Left ventricle myocardium inferior (tissue), 1 donor: Measurements from ENCODE around the gene CALML6. TPM values are rescaled to one million over a fixed set of nuclear protein-coding genes. Genes with fewer than 3 reads are reported as not detected.

ENCODE experiments used
- DNase-seq: peaks from one replicate; pipeline ENCODE4 v3.0.0-alpha.2; 2020
- H3K27ac ChIP-seq: fragments of 200-600 bp; replicated peaks from 2 replicates; pipeline ENCODE4 v1.8.0; 2021
- H3K27me3 ChIP-seq: fragments of 200-600 bp; 2 replicates; pipeline ENCODE4 v1.8.0; 2021; ENCODE audit warnings: low read depth
- H3K36me3 ChIP-seq: fragments of 200-600 bp; 2 replicates; pipeline ENCODE4 v1.8.0; 2021
- H3K4me1 ChIP-seq: fragments of 200-600 bp; 2 replicates; pipeline ENCODE4 v1.8.0; 2021
- H3K4me3 ChIP-seq: fragments of 200-600 bp; 2 replicates; pipeline ENCODE4 v1.8.0; 2021; ENCODE audit warnings: mild to moderate bottlenecking, moderate library complexity
- H3K9me3 ChIP-seq: fragments of 200-600 bp; replicated peaks from 2 replicates; pipeline ENCODE4 v1.8.0; 2021
- CTCF ChIP-seq: fragments of 200-600 bp; IDR thresholded peaks from 2 replicates; pipeline ENCODE4 v1.8.0; 2021; ENCODE audit warnings: antibody characterized with exemption, mild to moderate bottlenecking, borderline replicate concordance
- intact Hi-C: fragments of 100-400 bp; cut with micrococcal nuclease; formaldehyde crosslinking; loops from one replicate; pipeline ENCODE4 v1.11.0; 2022
- total RNA-seq: library from RNA; stranded (reverse); fragmentation: NEBNext Ultra II Directional; extraction: Animal tissue kit (Norgen Biotek cat#: 25700); gene quantifications from one replicate; pipeline ENCODE4 v1.2.1, GENCODE V29; 2021
- donor health status: DM: no; HTN: yes; CAD: no; lungs with severe emphysema.

Gene CALML6
- total RNA-seq, 1 donor from 2014 or later, result not detected

GRCh38 chr1:1903224-1903623 is 11.8 kb upstream of the CALML6 start:
- no peaks in the 10 kb centered on the region for H3K9me3 ChIP-seq
- H3K4me1 ChIP-seq, result peaks cover 26% of the 10 kb centered on the region
- intact Hi-C loops, result loop anchor here (10.0 kb wide), 1 partner anchor 138 kb away; no protein-coding TSS in a partner anchor
- no peak overlapping the region for H3K4me3 ChIP-seq
- H3K27ac ChIP-seq, result no peak overlapping the region
- no peaks in the 10 kb centered on the region for H3K27me3 ChIP-seq
- no peaks in the 10 kb centered on the region for H3K36me3 ChIP-seq
- no peak for DNase-seq
- no peak for TF ChIP-seq CTCF

- Histone ChIP-seq H3K4me3 (no peak overlapping the region), H3K9me3 (no peaks in the 10 kb centered on the region), H3K4me1 (peaks cover 41% of the 10 kb centered on the region), H3K36me3 (no peaks in the 10 kb centered on the region), H3K27me3 (no peaks in the 10 kb centered on the region), H3K27ac (peak overlapping the region; percentile 94)
- peak; percentile 95 for TF ChIP-seq CTCF
- peak; percentile 88 for DNase-seq
- intact Hi-C loops, result loop anchor here (10.0 kb wide), 1 partner anchor 142 kb away; no protein-coding TSS in a partner anchor
These were observed 8.6 kb upstream of the CALML6 start for GRCh38 chr1:1906185-1907097.

- H3K4me3 ChIP-seq, result no peak overlapping the region
- TF ChIP-seq CTCF, result no peak
- peaks cover 41% of the 10 kb centered on the region for H3K4me1 ChIP-seq
- intact Hi-C loops, result loop anchor here (10.0 kb wide), 1 partner anchor 142 kb away; no protein-coding TSS in a partner anchor
- H3K27ac ChIP-seq, result peak overlapping the region; percentile 94
- H3K9me3 ChIP-seq, result no peaks in the 10 kb centered on the region
- no peaks in the 10 kb centered on the region for H3K27me3 ChIP-seq
- DNase-seq, result no peak
- H3K36me3 ChIP-seq, result no peaks in the 10 kb centered on the region
These were observed 7.8 kb upstream of the CALML6 start for GRCh38 chr1:1907098-1907736.

GRCh38 chr1:1908506-1908791 is 6.6 kb upstream of the CALML6 start:
- peaks cover 41% of the 10 kb centered on the region for H3K4me1 ChIP-seq
- intact Hi-C loops, result loop anchor here (10.0 kb wide), 1 partner anchor 144 kb away; no protein-coding TSS in a partner anchor
- H3K27ac ChIP-seq, result peak overlapping the region; percentile 94
- no peaks in the 10 kb centered on the region for H3K27me3 ChIP-seq
- no peaks in the 10 kb centered on the region for H3K9me3 ChIP-seq
- no peak for DNase-seq
- no peak for TF ChIP-seq CTCF
- no peaks in the 10 kb centered on the region for H3K36me3 ChIP-seq
- H3K4me3 ChIP-seq, result peak overlapping the region; percentile 87

GRCh38 chr1:1910033-1910465 is 5.0 kb upstream of the CALML6 start:
- no peaks in the 10 kb centered on the region for H3K9me3 ChIP-seq
- H3K4me1 ChIP-seq, result peaks cover 41% of the 10 kb centered on the region
- intact Hi-C loops, result no loop called here
- no peaks in the 10 kb centered on the region for H3K27me3 ChIP-seq
- H3K36me3 ChIP-seq, result no peaks in the 10 kb centered on the region
- DNase-seq, result no peak
- H3K4me3 ChIP-seq, result peak overlapping the region; percentile 87
- peak overlapping the region; percentile 94 for H3K27ac ChIP-seq
- TF ChIP-seq CTCF, result no peak
